Common myeloid progenitor, CD34-positive (primary cell): Measurements from ENCODE around the gene ACAD10.

Experiments
- CTCF ChIA-PET: fragments of 350-600 bp; sonication (Branson Sonifier 250); formaldehyde crosslinking; loops from one replicate; lab custom pipeline; 2021; ENCODE audit warnings: antibody characterized with exemption; lab: Charles Lee
- POLR2A ChIA-PET: fragments of 350-600 bp; sonication (Branson Sonifier 250); formaldehyde crosslinking; loops from one replicate; lab custom pipeline; 2021; ENCODE audit warnings: antibody characterized with exemption; lab: Charles Lee
- DNase-seq, 3 donors: peaks; one replicate each; pipeline versions ENCODE4 v3.0.0 to v3.0.0-alpha.2; 2013
- H3K27ac ChIP-seq, 2 experiments: 1 replicate in 1 of 2; 2 replicates in 1 of 2; pipeline ENCODE4 v1.7.0; 2013; ENCODE audit warnings: inconsistent platforms in 2 of 2, low read length in 2 of 2, mild to moderate bottlenecking in 2 of 2, low read depth in 1 of 2, moderate library complexity in 1 of 2; ENCODE audit not compliant: severe bottlenecking in 2 of 2, insufficient read depth in 1 of 2, poor library complexity in 1 of 2
- H3K27me3 ChIP-seq, 5 experiments: replicated peaks in 2 of 5; 1 replicate in 3 of 5; 2 replicates in 2 of 5; pipeline versions ENCODE4 v1.6.1 to v1.7.0; 2013; ENCODE audit warnings: low read length in 4 of 5, mild to moderate bottlenecking in 2 of 5, moderate library complexity in 2 of 5, inconsistent platforms in 1 of 5; ENCODE audit not compliant: insufficient read depth in 5 of 5, control insufficient read depth in 4 of 5
- H3K36me3 ChIP-seq, 4 experiments: 1 replicate in 2 of 4; 2 replicates in 2 of 4; pipeline versions ENCODE4 v1.6.1 to v1.7.0; 2013; ENCODE audit warnings: low read length in 3 of 4, control low read depth in 1 of 4, mild to moderate bottlenecking in 1 of 4; ENCODE audit not compliant: control insufficient read depth in 4 of 4, insufficient read depth in 4 of 4
- H3K4me1 ChIP-seq, 4 experiments: 1 replicate in 3 of 4; 2 replicates in 1 of 4; pipeline versions ENCODE4 v1.6.1 to v1.7.1; 2013; ENCODE audit warnings: low read length in 3 of 4, mild to moderate bottlenecking in 3 of 4, control low read depth in 1 of 4, inconsistent platforms in 1 of 4, moderate library complexity in 1 of 4; ENCODE audit not compliant: control insufficient read depth in 4 of 4, insufficient read depth in 4 of 4; ENCODE audit errors: control extremely low read depth in 1 of 4
- H3K4me3 ChIP-seq, 7 experiments: 1 replicate in 4 of 7; 2 replicates in 3 of 7; pipeline versions ENCODE4 v1.5.1 to v1.7.0; 2013; ENCODE audit warnings: mild to moderate bottlenecking in 7 of 7, low read length in 6 of 7, moderate library complexity in 6 of 7, inconsistent platforms in 2 of 7, low read depth in 2 of 7, control low read depth in 1 of 7; ENCODE audit not compliant: insufficient read depth in 4 of 7, control insufficient read depth in 1 of 7; ENCODE audit errors: extremely low read depth in 1 of 7
- H3K9me3 ChIP-seq, 5 experiments: 1 replicate in 4 of 5; 2 replicates in 1 of 5; pipeline versions ENCODE4 v1.6.1 to v1.7.1; 2013; ENCODE audit warnings: low read length in 4 of 5, mild to moderate bottlenecking in 2 of 5, inconsistent platforms in 1 of 5, low read depth in 1 of 5, moderate library complexity in 1 of 5; ENCODE audit not compliant: control insufficient read depth in 4 of 5, insufficient read depth in 2 of 5; ENCODE audit errors: control extremely low read depth in 1 of 5
- WGBS: methylation state at CpG from one replicate; pipeline ENCODE4 v1.1.5; 2013; ENCODE audit not compliant: insufficient coverage; 5-methylcytosine and 5-hydroxymethylcytosine counted together

ACAD10 gene

GRCh38 chr12:111769599-111769998, 83.7 kb downstream of the ACAD10 start:
- CTCF ChIA-PET = interaction anchor here (1.4 to 1.9 kb wide), 2 partner anchors 12 to 31 kb away, joined by 3 to 5 read pairs; no protein-coding TSS in a partner anchor

DNA sequence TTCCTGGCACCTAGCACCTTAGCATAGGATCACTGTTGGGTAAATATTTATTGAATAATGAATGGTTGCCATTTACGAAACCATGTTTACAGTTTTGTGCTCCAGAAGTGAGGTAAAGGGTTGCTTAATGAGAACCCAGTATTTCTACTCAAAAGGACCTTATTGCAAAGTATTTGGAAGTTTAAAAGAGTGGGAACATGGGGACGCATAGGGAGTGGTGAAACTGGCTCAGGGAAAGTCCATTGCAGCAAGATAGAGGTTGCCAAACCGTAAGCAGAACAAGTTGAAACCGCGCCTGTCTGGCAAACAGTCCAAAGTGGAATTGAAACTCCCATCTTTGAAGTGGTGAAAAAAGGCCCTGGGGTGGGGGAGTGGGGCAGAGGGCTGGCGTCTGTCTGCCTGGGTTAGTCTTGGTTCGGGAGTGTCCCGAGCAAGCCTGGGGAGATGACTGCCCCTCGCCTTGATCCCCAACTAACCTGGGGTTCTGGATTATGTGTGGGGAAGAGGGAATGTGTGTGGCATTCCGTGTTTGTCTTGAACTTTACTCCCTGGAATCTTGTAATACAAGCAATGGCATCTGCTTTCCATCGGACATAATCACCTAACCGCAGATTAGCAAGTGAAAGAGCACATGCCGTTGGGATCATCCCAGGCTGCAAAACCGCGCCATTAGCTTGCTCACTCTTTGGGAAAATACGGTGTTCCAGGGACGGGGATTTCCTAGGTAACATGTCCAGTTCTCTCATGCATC, 88.1 kb downstream of the ACAD10 start:
- Histone ChIP-seq H3K27me3 (no peaks in the 10 kb centered on the region), H3K36me3 (peaks cover 0 to 3% (median 1%) of the 10 kb centered on the region in 4 experiments), H3K4me3 (no peak overlapping the region), H3K27ac (no peak overlapping the region), H3K4me1 (peaks cover 10 to 33% (median 23%) of the 10 kb centered on the region in 4 experiments), H3K9me3 (no peaks in the 10 kb centered on the region)
- ChIA-PET CTCF (interaction anchor here (1.2 to 2.8 kb wide), 3 partner anchors 14 to 86 kb away, joined by 3 to 22 read pairs (median 8); no protein-coding TSS in a partner anchor), POLR2A (no interaction called here)
- WGBS = 98% methylated on average over 16 of the region's 17 CpGs
- no peak for DNase-seq

More at GRCh38 chr12:111769599-111769998, 83.7 kb downstream of the ACAD10 start:
- no peak for DNase-seq
- WGBS = 90% methylated on average over 4 of the region's 8 CpGs
- POLR2A ChIA-PET = no interaction called here
- H3K4me1 ChIP-seq = peaks cover 5 to 30% (median 26%) of the 10 kb centered on the region in 4 experiments
- H3K9me3 ChIP-seq = no peaks in the 10 kb centered on the region
- no peak overlapping the region for H3K27ac ChIP-seq
- H3K27me3 ChIP-seq = no peaks in the 10 kb centered on the region
- H3K36me3 ChIP-seq = no peaks in the 10 kb centered on the region
- no peak overlapping the region for H3K4me3 ChIP-seq

DNA sequence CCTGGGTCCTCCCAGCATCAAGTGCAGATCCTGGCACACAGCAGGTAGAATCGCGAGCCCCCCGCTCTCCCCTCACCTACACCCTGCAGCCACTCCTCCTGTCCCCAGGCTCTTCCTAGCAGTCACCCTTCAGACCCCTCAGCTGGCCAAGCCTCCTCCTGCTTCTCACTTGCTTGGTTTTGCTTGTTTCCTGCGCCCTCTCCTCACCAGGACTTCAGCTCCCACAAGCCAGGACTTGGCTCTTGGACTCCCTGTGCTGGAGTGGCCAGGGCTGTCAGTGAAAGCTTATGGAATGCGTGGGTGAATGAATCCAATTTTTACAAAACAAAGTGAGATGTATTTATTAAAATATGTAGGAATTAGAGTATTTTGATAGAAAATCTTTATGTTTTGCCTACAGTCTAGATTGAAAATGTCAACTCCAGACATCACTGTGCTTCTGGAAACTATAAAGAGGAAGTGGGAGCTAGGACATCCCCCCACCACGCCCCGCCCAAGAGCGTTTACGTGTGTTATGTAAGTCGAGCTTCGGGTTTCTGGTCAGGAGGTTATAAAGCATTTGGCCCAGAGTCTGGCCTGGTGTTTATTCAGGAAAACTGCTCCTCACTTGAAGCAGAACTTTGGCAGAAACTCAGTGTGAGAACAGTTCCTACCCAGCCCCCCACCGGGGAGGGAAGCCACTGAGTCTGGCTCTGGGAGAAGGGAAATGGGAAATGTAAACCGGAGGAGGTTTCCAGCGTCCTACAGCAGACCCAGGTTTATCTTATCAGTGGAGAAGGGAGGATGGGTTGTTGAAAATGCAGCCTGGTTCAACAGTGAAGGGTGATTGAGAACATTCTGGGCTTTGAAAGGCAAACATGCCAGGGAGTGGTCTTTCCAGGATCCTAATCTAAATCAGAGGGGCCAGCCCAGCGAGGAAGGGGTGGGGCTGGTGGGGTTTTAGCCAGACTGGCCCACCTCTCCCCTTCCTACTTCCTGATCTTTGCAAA, 89.6 kb downstream of the ACAD10 start:
- Histone ChIP-seq H3K27me3 (no peaks in the 10 kb centered on the region), H3K4me1 (peaks cover 10 to 40% (median 27%) of the 10 kb centered on the region in 4 experiments), H3K36me3 (peaks cover 0 to 7% (median 1%) of the 10 kb centered on the region in 4 experiments), H3K4me3 (peak overlapping the region in 5 of 7 experiments; percentile 10 to 64 (median 44)), H3K27ac (peak overlapping the region; percentile 85 to 92), H3K9me3 (no peaks in the 10 kb centered on the region)
- 29% methylated on average over 12 of the region's 15 CpGs for WGBS
- ChIA-PET POLR2A (interaction anchor here (0.9 to 1.2 kb wide), 3 partner anchors 9 to 34 kb away, joined by 4 read pairs; partner anchors contain the start of gene ALDH2), CTCF (interaction anchor here (1.2 to 2.8 kb wide), 6 partner anchors 9 to 88 kb away, joined by 3 to 22 read pairs (median 6); no protein-coding TSS in a partner anchor)
- DNase-seq = peak; percentile 85 to 95 (median 94)

DNA sequence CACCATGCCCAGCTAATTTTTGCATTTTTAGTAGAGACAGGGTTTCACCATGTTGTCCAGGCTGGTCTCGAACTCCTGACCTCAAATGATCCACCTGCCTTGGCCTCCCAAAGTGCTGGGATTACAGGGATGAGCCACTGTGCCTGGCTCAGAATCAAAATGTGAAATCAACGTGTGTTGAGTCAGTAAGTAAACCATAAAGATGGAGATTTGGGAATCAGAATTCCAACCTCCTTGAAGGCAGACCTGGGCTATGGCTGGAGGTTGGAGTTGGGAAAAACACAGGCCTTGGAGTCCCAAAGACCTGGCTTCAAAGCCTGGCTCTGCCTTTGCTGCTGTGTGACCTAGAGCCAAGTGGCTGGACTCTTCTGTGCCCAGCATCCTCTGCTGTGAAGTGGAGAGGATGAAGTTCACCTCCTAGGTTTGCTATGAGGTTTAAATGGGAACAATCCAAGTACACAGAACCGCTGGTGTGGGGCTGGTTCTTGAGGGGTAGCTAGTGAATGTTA, 91.0 kb downstream of the ACAD10 start:
- Histone ChIP-seq H3K27me3 (no peaks in the 10 kb centered on the region), H3K9me3 (peaks cover 0 to 3% (median 0%) of the 10 kb centered on the region in 5 experiments), H3K4me3 (no peak overlapping the region), H3K4me1 (peaks cover 10 to 42% (median 28%) of the 10 kb centered on the region in 4 experiments), H3K27ac (peak overlapping the region in 1 of 2 experiments; percentile 52), H3K36me3 (peaks cover 3 to 17% (median 7%) of the 10 kb centered on the region in 4 experiments)
- 100% methylated on average over 2 of the region's 3 CpGs for WGBS
- CTCF ChIA-PET = interaction anchor here (0.8 to 1.8 kb wide), 3 partner anchors 12 to 36 kb away, joined by 3 to 5 read pairs (median 3); no protein-coding TSS in a partner anchor
- POLR2A ChIA-PET = no interaction called here
- no peak for DNase-seq

GRCh38 chr12:111777345-111778045, 91.6 kb downstream of the ACAD10 start:
- ChIA-PET POLR2A (no interaction called here), CTCF (interaction anchor here (0.8 to 1.1 kb wide), 2 partner anchors 32 to 35 kb away, joined by 3 read pairs; no protein-coding TSS in a partner anchor)
- no peak for DNase-seq
- 97% methylated on average over 15 of the region's 16 CpGs for WGBS
- Histone ChIP-seq H3K36me3 (peaks cover 3 to 17% (median 7%) of the 10 kb centered on the region in 4 experiments), H3K4me3 (no peak overlapping the region), H3K27me3 (no peaks in the 10 kb centered on the region), H3K9me3 (peaks cover 0 to 3% (median 0%) of the 10 kb centered on the region in 5 experiments), H3K4me1 (peaks cover 10 to 42% (median 28%) of the 10 kb centered on the region in 4 experiments), H3K27ac (no peak overlapping the region)

- Histone ChIP-seq H3K27ac (no peak overlapping the region), H3K27me3 (no peaks in the 10 kb centered on the region), H3K4me1 (peaks cover 0 to 32% (median 20%) of the 10 kb centered on the region in 4 experiments), H3K4me3 (no peak overlapping the region), H3K36me3 (peaks cover 9 to 41% (median 20%) of the 10 kb centered on the region in 4 experiments), H3K9me3 (peaks cover 0 to 3% (median 0%) of the 10 kb centered on the region in 5 experiments)
- 89% methylated on average over 7 of the region's 10 CpGs for WGBS
- ChIA-PET CTCF (interaction anchor here (1.9 kb wide), 1 partner anchor 26 kb away, joined by 4 read pairs; no protein-coding TSS in a partner anchor), POLR2A (no interaction called here)
- DNase-seq = no peak
Measured at GRCh38 chr12:111780166-111780565, 94.3 kb downstream of the ACAD10 start.
